Measurements from ENCODE around the gene CRIP2. TPM values are rescaled to one million over a fixed set of nuclear protein-coding genes. Genes with fewer than 3 reads are reported as not detected.

The CRIP2 gene
- total and polyA plus RNA-seq, 2 of the 13 experiments (the other 11 are each of a cell fraction or from before 2014, with no cell fraction given): 31.6 to 37.9 TPM

DNA sequence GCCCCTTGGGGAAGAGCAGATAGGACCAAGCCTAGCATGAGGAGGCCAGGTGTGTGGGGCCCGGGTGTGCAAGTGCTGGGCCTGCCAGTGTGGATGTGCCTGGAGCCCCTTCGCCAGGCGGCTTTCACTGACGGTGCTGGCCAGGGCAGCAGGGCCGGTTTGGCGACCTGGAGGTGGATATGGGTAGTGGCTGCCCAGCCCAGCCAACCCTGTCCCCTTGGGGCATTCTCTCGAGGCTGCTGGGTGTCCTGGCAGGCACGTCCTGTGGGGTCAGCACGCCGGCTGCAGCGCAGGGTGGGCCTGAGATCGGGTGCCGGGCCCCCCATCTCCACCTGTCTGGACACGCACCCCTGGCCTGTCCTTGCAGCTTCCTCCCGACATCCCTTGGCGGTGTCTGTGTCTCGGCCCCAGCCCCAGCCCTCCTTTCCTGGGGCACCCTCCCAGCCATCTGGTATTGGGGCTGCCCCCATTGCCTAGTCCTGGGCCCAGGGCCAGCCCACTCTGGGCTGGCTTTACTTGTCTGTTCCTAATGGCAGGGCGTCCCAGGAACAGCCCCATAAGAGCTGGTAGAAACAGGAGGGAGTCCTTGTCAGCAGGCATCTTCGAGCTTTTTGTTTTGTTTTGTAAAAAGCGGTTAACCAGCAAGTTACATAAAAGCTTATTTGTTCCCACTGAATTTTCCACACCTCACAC, 7.2 kb upstream of the CRIP2 start:
- Histone ChIP-seq H3K9me3 (ENCODE audit: low read length) (no peaks in the 10 kb centered on the region), H3K79me2 (ENCODE audit: insufficient read depth, low read length) (no peaks in the 10 kb centered on the region), H3K27me3 (ENCODE audit: control insufficient read depth in 1 of 2, insufficient read depth in 2 of 2, low read length in 2 of 2) (no peaks in the 10 kb centered on the region), H4K20me1 (ENCODE audit: insufficient read depth, low read length) (no peaks in the 10 kb centered on the region), H3K4me1 (ENCODE audit: insufficient read depth, low read length) (0 out of 2 replicates have a peak, but pooled peaks cover under 1% of the 10 kb centered on the region), H3K27ac (ENCODE audit: extremely low read length, insufficient read depth, low read length) (no peak overlapping the region), H3K36me3 (replicated peaks in 1 of 2; ENCODE audit: control insufficient read depth in 1 of 2, insufficient read depth in 2 of 2, low read length in 2 of 2) (peaks cover 14 to 30% of the 10 kb centered on the region in 2 experiments; a peak in 4 of 5 replicates), H3K9ac (ENCODE audit: insufficient read depth, low read depth, low read length) (no peak overlapping the region), H3K4me3 (replicated peaks in 1 of 3; ENCODE audit: insufficient read depth in 1 of 3, low read depth in 2 of 3, low read length in 3 of 3) (no peak overlapping the region), H2AFZ (ENCODE audit: low read length) (no peak overlapping the region), H3K4me2 (ENCODE audit: low read depth, low read length) (no peak overlapping the region)
- ATAC-seq (no peak), DNase-seq (ENCODE audit: low spot score) (no peak), FAIRE-seq (no peak)
- peak; percentile 4 for TF ChIP-seq AGO2 (optimal IDR thresholded peaks at IDR 0.05; ENCODE audit: low read depth, low read length)
- TF ChIP-seq, protein P1, sequence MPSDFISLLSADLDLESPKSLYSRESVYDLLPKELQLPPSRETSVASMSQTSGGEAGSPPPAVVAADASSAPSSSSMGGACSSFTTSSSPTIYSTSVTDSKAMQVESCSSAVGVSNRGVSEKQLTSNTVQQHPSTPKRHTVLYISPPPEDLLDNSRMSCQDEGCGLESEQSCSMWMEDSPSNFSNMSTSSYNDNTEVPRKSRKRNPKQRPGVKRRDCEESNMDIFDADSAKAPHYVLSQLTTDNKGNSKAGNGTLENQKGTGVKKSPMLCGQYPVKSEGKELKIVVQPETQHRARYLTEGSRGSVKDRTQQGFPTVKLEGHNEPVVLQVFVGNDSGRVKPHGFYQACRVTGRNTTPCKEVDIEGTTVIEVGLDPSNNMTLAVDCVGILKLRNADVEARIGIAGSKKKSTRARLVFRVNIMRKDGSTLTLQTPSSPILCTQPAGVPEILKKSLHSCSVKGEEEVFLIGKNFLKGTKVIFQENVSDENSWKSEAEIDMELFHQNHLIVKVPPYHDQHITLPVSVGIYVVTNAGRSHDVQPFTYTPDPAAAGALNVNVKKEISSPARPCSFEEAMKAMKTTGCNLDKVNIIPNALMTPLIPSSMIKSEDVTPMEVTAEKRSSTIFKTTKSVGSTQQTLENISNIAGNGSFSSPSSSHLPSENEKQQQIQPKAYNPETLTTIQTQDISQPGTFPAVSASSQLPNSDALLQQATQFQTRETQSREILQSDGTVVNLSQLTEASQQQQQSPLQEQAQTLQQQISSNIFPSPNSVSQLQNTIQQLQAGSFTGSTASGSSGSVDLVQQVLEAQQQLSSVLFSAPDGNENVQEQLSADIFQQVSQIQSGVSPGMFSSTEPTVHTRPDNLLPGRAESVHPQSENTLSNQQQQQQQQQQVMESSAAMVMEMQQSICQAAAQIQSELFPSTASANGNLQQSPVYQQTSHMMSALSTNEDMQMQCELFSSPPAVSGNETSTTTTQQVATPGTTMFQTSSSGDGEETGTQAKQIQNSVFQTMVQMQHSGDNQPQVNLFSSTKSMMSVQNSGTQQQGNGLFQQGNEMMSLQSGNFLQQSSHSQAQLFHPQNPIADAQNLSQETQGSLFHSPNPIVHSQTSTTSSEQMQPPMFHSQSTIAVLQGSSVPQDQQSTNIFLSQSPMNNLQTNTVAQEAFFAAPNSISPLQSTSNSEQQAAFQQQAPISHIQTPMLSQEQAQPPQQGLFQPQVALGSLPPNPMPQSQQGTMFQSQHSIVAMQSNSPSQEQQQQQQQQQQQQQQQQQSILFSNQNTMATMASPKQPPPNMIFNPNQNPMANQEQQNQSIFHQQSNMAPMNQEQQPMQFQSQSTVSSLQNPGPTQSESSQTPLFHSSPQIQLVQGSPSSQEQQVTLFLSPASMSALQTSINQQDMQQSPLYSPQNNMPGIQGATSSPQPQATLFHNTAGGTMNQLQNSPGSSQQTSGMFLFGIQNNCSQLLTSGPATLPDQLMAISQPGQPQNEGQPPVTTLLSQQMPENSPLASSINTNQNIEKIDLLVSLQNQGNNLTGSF (CRISPR knock-in tag; IDR thresholded peaks at IDR 0.05): no peak
- TF ChIP-seq EED (CRISPR knock-in tag; IDR thresholded peaks at IDR 0.05): no peak
- CTCF ChIA-PET (ENCODE audit: low intra/inter-chr PET ratio, low total read pairs): no interaction called here
- intact Hi-C loops (cut with micrococcal nuclease; ENCODE audit: unreplicated experiment) (no loop called here), in situ Hi-C loops (cut with HindIII; ENCODE audit: extremely low pct_ligation_motif_present, low pct_unique_long_range_greater_than_20kb) (no loop called here)
- POLR2A ChIA-PET: no interaction called here
- 96% methylated on average over 8 of the region's 20 CpGs for WGBS (ENCODE audit: low lambda C conversion rate)
- BruUV-seq (replicated peaks): TSS peak; percentile 43

Measured in HepG2 (cell line).